ENCODE results near the gene ZNF443. TPM values are rescaled to one million over a fixed set of nuclear protein-coding genes. Genes with fewer than 3 reads are reported as not detected.

ZNF443 gene
- total and polyA plus RNA-seq, 9 of the 15 experiments (the other 6 are each of a cell fraction or from before 2014, with no cell fraction given) = 1.5 to 4.9 (median 2.8) TPM

DNA sequence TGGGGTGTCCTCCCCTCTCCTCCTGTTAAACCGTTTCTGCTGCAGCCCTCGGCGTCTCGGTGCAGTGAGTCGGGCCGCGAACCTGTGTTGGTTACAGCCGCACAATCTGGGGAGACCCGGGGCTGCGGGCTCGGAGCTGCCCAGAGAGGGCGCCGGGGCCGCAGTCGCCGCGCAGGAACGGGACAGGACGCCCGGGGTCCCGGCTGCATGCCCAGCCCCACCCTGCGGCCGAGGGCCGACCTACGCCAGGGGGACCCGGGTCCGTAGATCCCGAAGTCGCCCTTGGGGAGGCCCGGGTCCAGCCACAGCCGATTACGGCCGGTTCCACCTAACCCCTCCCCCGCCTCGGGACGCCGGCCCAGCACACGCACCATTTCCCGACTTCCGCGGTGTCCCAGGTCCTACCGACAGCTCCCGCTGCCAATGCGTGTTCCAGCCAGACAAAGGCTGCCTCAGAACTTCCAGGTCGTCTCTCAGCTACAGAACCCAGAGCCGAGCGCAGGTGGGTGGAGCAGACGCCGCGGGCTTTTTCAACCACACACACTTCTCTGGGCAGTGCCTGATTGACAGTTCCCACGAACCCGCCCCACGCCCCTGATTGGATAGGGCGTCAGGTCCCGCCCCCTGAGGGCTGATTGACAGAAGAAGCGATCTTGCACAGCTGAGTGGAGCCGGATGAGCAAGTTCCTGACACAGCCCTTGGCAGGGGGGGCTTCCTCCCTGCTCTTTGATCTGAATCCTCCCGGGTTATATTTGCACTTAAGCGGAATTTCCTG lies at the start of gene ZNF443 (continued):
- TF ChIP-seq, protein P1, sequence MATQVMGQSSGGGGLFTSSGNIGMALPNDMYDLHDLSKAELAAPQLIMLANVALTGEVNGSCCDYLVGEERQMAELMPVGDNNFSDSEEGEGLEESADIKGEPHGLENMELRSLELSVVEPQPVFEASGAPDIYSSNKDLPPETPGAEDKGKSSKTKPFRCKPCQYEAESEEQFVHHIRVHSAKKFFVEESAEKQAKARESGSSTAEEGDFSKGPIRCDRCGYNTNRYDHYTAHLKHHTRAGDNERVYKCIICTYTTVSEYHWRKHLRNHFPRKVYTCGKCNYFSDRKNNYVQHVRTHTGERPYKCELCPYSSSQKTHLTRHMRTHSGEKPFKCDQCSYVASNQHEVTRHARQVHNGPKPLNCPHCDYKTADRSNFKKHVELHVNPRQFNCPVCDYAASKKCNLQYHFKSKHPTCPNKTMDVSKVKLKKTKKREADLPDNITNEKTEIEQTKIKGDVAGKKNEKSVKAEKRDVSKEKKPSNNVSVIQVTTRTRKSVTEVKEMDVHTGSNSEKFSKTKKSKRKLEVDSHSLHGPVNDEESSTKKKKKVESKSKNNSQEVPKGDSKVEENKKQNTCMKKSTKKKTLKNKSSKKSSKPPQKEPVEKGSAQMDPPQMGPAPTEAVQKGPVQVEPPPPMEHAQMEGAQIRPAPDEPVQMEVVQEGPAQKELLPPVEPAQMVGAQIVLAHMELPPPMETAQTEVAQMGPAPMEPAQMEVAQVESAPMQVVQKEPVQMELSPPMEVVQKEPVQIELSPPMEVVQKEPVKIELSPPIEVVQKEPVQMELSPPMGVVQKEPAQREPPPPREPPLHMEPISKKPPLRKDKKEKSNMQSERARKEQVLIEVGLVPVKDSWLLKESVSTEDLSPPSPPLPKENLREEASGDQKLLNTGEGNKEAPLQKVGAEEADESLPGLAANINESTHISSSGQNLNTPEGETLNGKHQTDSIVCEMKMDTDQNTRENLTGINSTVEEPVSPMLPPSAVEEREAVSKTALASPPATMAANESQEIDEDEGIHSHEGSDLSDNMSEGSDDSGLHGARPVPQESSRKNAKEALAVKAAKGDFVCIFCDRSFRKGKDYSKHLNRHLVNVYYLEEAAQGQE (IDR thresholded peaks at IDR 0.05; ENCODE audit: borderline replicate concordance) = peak; percentile 66
- TF ChIP-seq, protein P1 (CRISPR knock-in tag; IDR thresholded peaks at IDR 0.05; ENCODE audit: low read depth) = no peak
- no peak for TF ChIP-seq ZNF655 (CRISPR knock-in tag; IDR thresholded peaks at IDR 0.05)
- no peak for TF ChIP-seq ZNF583 (CRISPR knock-in tag; IDR thresholded peaks at IDR 0.05)
- TF ChIP-seq, protein P2, sequence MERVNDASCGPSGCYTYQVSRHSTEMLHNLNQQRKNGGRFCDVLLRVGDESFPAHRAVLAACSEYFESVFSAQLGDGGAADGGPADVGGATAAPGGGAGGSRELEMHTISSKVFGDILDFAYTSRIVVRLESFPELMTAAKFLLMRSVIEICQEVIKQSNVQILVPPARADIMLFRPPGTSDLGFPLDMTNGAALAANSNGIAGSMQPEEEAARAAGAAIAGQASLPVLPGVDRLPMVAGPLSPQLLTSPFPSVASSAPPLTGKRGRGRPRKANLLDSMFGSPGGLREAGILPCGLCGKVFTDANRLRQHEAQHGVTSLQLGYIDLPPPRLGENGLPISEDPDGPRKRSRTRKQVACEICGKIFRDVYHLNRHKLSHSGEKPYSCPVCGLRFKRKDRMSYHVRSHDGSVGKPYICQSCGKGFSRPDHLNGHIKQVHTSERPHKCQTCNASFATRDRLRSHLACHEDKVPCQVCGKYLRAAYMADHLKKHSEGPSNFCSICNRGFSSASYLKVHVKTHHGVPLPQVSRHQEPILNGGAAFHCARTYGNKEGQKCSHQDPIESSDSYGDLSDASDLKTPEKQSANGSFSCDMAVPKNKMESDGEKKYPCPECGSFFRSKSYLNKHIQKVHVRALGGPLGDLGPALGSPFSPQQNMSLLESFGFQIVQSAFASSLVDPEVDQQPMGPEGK (CRISPR knock-in tag; IDR thresholded peaks at IDR 0.05; ENCODE audit: borderline replicate concordance) = no peak
- TF ChIP-seq XRCC4 (IDR thresholded peaks at IDR 0.05; ENCODE audit: extremely low read depth, insufficient read depth, insufficient read length) = no peak
- no peak for TF ChIP-seq TRIM25 (IDR thresholded peaks at IDR 0.05; ENCODE audit: borderline replicate concordance)
- no peak for TF ChIP-seq ZFP1 (CRISPR knock-in tag; IDR thresholded peaks at IDR 0.05)
- 0 out of 2 replicates have a peak, but pooled peaks have one; percentile 54 for TF ChIP-seq SPI1 (IDR thresholded peaks at IDR 0.05; ENCODE audit: borderline replicate concordance, low read depth, low read length)
- 0 out of 2 replicates have a peak, but pooled peaks have one; percentile 3 for TF ChIP-seq CREM (IDR thresholded peaks at IDR 0.05; ENCODE audit: low read depth)
- no peak for TF ChIP-seq ASH1L (IDR thresholded peaks at IDR 0.05; ENCODE audit: borderline replicate concordance, low read depth, partially characterized antibody)
- no peak for TF ChIP-seq PHF20 (IDR thresholded peaks at IDR 0.05; ENCODE audit: partially characterized antibody)

Measured in K562 (cell line).